Mononuclear cell (primary cell): Measurements from ENCODE around the gene CCDC181. TPM values are rescaled to one million over a fixed set of nuclear protein-coding genes. Genes with fewer than 3 reads are reported as not detected.
A peak's percentile ranks its signal among the peaks of the same experiment; 100 is the strongest.

Source experiments
- H3K27me3 ChIP-seq: 2 replicates; pipeline ENCODE4 v1.6.0; 2011; ENCODE audit warnings: low read length, control low read depth; ENCODE audit not compliant: insufficient read depth
- H3K4me1 ChIP-seq: 2 replicates; pipeline ENCODE4 v1.5.1; 2011; ENCODE audit warnings: mild to moderate bottlenecking, low read length, control low read depth; ENCODE audit not compliant: insufficient read depth
- H3K4me3 ChIP-seq: 2 replicates; pipeline ENCODE4 v1.5.1; 2011; ENCODE audit warnings: mild to moderate bottlenecking, low read length, moderate library complexity
- H3K9me3 ChIP-seq: 2 replicates; pipeline ENCODE4 v1.5.1; 2011; ENCODE audit warnings: low read depth, mild to moderate bottlenecking, control low read depth, low read length
- total RNA-seq: library from RNA; depleted of rRNA; stranded (reverse); fragments of >200 nt; gene quantifications from one replicate; pipeline ENCODE4 v1.2.3, GENCODE V29; 2012

The CCDC181 gene
- total RNA-seq, 1 donor: not detected

- H3K9me3 ChIP-seq: no peaks in the 10 kb centered on the region
- H3K27me3 ChIP-seq: no peaks in the 10 kb centered on the region
- H3K4me1 ChIP-seq: peaks cover 7% of the 10 kb centered on the region
- H3K4me3 ChIP-seq: peak overlapping the region; percentile 75
Observed at GRCh38 chr1:169367096-169367685, 60.1 kb downstream of the CCDC181 start.

- Histone ChIP-seq H3K9me3 (no peaks in the 10 kb centered on the region), H3K4me1 (peaks cover 7% of the 10 kb centered on the region), H3K27me3 (no peaks in the 10 kb centered on the region), H3K4me3 (no peak overlapping the region)
Observed at GRCh38 chr1:169364948-169365347, 62.3 kb downstream of the CCDC181 start.

- Histone ChIP-seq H3K9me3 (no peaks in the 10 kb centered on the region), H3K4me1 (peaks cover 7% of the 10 kb centered on the region), H3K4me3 (no peak overlapping the region), H3K27me3 (no peaks in the 10 kb centered on the region)
Observed at GRCh38 chr1:169363046-169363730, 64.1 kb downstream of the CCDC181 start.

GRCh38 chr1:169361281-169361680, 66.0 kb downstream of the CCDC181 start:
- Histone ChIP-seq H3K4me1 (no peaks in the 10 kb centered on the region), H3K4me3 (no peak overlapping the region), H3K27me3 (no peaks in the 10 kb centered on the region), H3K9me3 (no peaks in the 10 kb centered on the region)

GRCh38 chr1:169360415-169360814, 66.9 kb downstream of the CCDC181 start:
- Histone ChIP-seq H3K4me1 (no peaks in the 10 kb centered on the region), H3K27me3 (no peaks in the 10 kb centered on the region), H3K4me3 (no peak overlapping the region), H3K9me3 (no peaks in the 10 kb centered on the region)

- H3K27me3 ChIP-seq: no peaks in the 10 kb centered on the region
- no peaks in the 10 kb centered on the region for H3K9me3 ChIP-seq
- H3K4me1 ChIP-seq: no peaks in the 10 kb centered on the region
- no peak overlapping the region for H3K4me3 ChIP-seq
Observed at GRCh38 chr1:169348383-169349036, 78.8 kb downstream of the CCDC181 start.

GRCh38 chr1:169347688-169348382, 79.4 kb downstream of the CCDC181 start:
- Histone ChIP-seq H3K9me3 (no peaks in the 10 kb centered on the region), H3K27me3 (no peaks in the 10 kb centered on the region), H3K4me3 (no peak overlapping the region), H3K4me1 (no peaks in the 10 kb centered on the region)

- Histone ChIP-seq H3K4me3 (no peak overlapping the region), H3K27me3 (no peaks in the 10 kb centered on the region), H3K4me1 (no peaks in the 10 kb centered on the region), H3K9me3 (no peaks in the 10 kb centered on the region)
Observed at GRCh38 chr1:169346036-169346589, 81.2 kb downstream of the CCDC181 start.

- Histone ChIP-seq H3K9me3 (no peaks in the 10 kb centered on the region), H3K4me1 (no peaks in the 10 kb centered on the region), H3K27me3 (no peaks in the 10 kb centered on the region), H3K4me3 (no peak overlapping the region)
Observed at GRCh38 chr1:169345511-169345910, 81.8 kb downstream of the CCDC181 start.

Other genes with a start within 250 kb of the CCDC181 start
- 4.0 TPM for gene NME7, start 59.7 kb downstream of the CCDC181 start, total RNA-seq
- 11.1 TPM for gene BLZF1, start 59.3 kb downstream of the CCDC181 start, total RNA-seq
- 7.0 TPM for gene SLC19A2, start 58.5 kb upstream of the CCDC181 start, total RNA-seq
- 13.9 TPM for gene F5, start 159.0 kb upstream of the CCDC181 start, total RNA-seq
- gene SELP, start 202.7 kb upstream of the CCDC181 start, total RNA-seq: 17.0 TPM